ENCODE results near the gene FAM163A.
"Not testable (repeated sequence)": the region's sequence is repeated elsewhere in the genome, so short reads cannot be mapped to it uniquely, and the experiment has no call there.

FAM163A gene

DNA sequence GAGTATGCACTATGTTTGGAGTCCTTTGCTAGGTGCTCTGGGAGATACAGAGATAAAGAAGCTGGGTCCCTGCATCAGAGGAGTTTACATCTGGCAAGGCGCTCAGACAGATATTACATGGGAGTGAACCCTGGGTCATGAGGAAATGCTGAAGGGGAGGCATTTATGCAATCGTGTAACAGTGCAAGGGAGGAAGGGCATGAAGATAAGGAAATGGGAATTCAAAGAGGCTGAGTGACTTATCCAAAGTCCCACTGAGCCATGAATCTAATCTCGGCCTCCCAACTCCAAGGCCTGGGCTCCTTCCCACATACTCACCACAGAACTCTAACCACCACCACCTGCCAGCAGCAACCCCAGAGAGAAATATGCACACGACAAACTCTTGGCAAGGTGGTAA lies 51.6 kb downstream of the FAM163A start:
- no peak for DNase-seq

DNA sequence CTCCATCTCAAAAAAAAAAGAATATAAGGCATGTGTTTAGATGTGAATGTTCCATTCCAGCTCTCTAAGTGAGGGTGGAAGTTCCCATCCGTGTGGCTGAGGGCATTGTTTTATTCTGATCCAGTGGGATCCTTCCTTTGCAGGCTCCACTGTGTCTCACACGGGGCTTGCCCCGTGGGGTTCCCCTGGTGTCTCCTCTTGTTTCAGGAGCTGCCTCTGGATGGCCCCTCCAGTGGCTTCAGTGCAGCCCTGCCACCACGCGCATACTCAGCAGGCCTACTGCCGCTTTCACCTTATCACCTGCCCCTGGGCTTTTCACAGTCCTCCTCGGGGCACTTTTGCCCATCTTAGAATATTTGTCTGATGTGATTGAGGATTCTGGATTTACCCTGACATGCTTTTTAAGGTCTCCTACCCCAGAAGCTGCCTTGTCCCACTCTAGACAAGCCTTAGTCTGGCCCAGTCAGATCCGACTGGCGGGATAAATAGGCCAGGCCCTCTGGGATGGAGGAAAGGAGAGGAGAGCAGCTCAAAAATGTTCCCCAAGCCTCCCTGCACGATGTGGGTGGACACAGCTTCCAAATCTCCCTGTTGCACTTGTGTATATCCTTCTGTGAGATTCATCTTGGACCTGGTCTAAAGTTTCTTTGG lies 55.2 kb downstream of the FAM163A start:
- DNase-seq, result no peak

DNA sequence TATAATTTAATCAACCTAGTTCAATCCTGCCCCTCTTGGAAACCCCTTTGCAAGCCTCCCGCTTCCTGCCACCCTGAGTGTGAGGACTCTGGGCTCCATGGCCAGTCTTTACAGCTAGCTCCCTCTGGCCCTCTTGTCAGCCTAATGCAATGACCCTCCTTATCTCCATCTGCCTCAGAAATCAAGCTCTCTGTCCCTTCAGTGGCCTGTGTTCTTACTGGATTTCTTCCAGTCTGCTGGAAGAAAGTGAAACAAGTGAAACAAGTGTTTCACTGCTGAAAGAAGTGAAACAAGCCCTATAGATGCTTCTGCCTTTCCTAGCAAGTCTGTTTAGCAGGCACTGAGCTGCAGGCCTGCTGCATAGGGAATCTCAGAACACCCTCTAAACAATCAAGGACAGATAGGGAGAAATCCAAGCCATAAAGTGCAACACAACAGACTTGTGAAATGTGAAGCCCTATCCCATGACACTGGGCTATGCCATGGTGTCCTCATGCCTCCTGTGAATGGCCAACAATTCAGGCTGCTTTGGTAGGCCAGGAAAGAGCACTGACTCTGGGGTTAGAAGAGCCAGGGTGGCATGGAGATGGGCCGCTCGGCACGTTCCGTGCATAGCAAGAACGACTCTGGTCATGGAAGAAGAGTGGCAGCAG lies 55.9 kb downstream of the FAM163A start:
- no peak for DNase-seq

DNA sequence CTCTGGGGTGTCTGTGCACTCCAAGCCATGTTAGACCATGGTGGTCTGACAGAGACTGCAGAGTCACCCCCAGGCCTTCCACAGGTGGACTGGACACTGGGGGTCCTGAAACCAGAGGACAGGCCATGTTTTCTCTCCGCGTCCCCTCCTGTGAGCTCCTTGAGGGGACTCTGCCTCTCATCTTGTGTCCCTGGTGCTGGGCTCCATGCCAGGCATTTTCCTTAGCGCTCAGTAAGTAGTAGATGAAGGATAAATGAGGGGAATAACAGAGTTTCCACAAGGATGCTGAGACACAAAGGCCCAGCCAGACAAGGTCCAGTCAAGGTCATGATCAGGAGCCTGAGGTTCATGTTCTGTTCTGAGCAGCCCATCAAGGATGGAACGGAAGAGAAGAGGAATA lies 57.4 kb downstream of the FAM163A start:
- no peak for DNase-seq

DNA sequence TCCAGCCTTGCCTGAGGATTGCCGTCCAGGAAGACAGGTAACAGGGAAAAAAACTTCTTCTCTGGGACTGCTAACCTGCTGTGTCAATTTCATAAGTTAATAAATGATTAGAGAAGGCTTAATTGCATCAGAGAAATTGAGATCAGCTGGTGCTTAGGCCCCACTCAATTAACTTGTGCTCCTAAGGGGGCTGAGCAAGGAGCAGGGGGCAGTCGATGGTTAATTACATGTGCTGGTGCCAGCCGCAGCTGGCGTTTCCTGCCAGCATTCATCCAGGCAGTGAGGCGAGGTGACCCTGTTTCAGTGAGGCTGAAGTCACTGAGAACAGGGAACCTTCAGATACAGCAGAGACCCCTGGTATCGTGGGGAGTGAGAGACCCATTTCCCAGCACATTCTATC lies 60.0 kb downstream of the FAM163A start:
- no peak for DNase-seq

DNA sequence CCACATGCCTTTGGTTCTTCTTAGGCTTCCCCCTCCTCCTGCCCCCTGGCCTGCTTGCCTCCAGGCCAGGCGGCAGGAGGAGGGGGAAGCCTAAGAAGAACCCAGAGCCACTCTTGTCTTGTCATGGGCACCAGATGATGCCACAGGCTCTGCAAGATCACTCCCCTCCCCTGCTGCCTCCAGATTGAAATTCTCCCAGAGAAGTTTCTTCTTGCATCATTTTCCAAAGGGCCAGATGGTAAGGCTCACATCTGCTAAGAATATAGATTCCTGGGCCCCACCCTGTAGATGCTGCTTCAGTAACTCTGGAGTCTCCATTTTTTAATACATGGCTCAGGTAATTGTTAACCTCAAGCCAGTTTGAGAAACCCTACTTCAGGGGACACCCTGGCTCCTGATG lies 60.8 kb downstream of the FAM163A start:
- DNase-seq, result no peak

DNA sequence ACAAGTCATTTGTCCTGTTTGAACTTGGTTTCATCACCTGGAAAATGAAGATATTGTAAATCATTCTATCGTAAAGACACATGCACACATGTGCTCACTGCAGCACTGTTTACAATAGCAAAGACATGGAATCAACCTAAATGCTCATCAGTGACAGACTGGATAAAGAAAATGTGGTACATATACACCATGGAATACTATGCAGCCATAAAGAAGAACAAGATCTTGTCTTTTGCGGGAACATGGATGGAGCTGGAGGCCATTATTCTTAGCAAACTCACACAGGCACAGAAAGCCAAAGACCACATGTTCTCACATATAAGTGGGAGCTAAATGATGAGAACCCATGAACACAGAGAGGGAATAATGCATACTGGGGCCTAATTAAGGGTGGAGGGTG lies 61.3 kb downstream of the FAM163A start:
- not testable (repeated sequence) for DNase-seq

DNA sequence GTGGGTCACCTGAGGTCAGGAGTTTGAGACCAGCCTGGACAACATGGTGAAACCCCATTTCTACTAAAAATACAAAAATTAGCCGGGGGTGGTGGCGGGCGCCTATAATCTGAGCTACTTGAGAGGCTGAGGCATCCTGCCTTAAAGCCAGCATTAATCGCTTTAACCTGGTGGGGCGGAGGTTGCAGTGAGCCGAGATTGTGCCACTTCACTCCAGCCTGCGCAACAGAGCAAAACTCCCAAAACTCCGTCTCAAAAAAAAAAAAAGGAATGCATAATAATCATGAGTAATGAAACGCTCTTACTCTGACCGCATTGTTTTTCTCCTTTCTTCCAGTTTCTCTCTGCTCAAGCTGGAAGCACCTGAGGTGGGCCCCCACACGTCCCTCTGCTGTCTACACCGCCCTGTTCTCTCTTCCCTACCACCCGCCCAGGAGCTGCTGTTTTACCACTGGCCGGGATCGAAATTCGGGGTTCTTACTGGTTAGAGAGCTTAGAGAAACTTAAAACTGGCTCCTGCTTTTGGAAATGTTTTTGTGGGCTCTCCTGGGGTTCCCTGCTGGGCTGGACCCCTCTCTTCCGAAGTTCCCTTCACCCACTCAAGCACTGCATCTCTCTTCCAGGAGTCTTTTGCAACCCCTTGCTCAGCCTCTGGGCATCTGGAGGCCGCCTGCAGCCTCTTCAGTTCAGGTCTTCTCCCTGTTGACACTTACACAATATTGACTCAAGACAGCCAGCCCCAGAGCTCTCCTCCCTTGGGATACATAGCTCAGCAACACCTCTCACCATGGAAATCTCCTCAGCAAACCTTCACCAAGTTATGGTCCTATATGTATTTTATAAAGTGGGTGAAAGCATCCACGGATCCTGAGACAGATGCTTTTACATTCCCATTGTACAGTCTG lies 62.5 kb downstream of the FAM163A start:
- no peak for DNase-seq

DNA sequence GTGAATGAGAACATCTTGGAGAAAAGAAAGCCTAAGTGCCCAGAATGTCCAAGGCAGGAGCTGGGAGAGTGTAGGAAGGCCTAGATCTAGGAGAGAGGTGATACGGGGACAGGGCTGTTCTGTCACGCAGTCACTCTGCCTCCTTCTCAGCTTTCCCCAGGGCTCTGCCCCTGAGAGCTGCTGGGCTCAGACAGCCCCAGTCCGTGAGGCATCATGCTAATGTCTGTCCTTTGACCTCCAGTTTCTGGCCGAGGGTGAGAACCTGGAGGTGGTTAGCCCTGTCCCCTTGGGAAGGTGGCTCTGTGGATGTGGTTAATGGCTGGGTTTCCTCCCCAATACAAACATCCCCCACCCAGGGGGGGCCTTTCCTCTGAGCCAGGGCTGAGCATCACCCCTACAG lies 63.2 kb downstream of the FAM163A start:
- DNase-seq, result no peak

DNA sequence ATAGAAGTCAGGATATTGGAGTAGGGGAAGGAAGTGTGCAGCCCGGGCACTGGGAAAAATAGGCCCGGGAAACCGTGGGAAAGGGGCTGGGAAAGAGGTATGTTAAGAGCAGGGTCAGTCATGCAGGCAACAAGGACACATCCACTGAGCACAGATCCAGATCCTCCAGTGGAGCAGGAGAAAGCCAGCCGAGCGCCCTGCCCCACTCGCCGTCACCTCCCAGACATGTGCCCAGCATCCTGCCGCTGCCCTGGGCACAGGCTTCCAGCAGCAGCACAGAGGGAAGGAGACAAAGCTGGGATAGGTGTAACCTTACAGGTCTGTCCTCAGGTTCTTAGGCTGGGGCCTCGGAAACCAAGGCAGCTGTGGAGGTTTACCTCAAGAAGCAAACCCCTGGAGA lies 64.2 kb downstream of the FAM163A start:
- DNase-seq, result no peak

DNA sequence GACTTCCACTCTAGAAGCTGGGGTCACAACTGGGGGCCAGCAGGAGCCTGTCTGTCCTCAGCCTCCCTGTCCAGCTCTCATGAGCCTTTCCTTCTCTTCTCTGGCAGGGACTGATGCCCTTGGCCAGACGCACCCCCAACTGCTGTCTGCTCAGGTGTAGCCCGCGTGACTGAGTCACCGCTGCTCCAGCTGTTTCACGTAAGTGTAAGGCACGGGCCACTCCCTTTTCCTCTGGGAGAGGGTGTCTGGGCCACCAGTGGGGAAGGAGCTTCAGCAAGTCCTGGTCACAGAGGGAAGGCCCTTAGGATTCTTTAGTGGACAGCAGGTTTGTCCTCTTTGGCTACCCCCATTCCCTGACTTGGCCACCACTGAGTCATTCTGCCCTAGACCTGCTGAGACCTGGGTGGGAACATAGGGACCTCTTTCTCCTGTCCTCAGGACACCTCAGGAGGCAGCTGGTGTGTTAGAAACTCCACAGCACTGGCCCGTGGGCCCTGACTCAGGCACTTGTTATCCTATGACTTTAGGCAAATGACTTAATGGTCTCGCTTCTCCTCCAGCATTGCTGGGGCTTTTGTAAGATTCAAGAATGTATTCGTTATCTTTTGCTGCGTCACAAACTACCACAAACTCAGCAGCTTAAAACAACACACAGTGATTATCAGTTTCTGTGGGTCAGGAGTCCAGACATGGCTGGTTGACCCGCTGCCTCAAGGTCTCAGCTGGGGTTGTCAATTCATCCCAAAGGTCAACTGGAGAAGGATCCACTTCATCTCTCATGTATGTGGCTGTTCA lies 64.8 kb downstream of the FAM163A start:
- DNase-seq, result no peak

DNA sequence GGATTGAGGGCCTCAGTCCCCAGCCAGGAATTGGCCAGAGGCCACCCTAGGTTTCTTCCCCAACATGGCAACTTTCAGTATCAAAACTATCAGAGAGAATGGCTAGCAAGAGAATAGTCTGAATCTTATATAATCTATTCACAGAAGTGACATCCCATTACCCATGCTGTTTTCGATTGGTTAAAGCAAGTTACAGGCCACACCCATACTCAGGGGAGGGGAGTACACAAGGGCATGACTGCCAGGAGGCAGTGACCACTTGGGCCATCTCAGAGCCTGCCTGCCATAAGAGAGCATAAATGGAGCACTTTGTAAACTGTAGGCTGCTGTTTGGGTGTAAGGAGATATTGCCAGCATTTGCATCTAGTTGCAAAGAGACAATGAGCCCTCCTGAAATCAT lies 65.4 kb downstream of the FAM163A start:
- DNase-seq, result no peak

DNA sequence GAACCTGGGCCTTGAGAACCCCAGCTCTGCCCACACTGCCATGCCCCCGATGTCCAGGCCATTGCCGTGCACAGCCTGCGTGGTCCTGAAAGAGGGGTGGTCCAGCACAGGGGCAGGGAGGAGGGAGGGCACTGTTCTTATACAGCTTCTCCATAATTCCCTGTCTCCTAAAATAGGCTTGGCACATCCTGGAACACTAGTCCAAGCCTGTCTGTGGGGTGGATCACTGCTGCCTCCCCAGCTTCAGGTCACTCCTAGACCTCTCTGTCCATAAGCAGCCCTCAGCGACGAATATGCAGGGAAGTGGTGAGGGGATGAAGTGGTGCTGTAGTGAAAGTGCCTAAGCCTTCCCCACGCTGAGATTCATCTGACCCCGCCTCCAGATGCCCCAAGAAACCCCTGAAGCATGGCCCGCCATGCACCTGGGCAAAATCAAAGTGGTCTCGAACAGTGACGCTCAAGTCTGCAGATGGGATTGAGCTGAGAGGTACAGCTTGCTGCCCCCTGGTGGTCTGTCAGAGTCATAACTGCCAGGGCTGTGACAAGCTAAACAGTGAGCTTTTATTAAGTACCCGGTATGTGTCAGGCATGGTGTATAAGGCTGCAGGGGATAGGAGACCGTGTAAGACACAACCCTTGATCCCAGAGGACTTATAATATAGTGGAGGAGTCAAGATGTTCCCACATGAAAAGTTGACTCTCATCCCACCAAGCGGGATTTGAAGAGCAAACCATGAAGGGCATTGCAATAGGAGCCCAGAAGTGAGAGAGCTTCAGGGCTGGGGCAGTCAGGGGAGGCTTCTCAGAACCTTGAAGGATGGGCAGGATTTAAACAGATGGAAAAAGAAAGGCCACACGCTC lies 66.6 kb downstream of the FAM163A start:
- peak; percentile 58 for DNase-seq

DNA sequence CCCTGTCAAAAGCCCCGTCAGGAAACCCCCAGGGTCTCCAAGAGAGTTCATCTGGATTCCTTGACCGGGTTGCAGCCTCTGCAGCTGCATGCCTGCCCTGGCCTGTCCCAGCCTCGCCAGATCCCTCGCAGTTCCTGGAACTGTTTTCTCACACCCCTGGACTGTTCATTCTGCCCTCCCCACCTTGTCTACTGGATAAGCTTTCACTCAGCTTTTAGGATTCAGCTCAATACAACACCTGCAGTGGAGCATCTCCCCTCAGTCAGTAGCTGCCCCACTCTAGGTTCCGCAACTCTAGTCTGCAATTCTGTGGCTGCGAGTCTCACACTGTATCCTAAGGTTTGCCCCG lies 67.2 kb downstream of the FAM163A start:
- DNase-seq, result no peak

DNA sequence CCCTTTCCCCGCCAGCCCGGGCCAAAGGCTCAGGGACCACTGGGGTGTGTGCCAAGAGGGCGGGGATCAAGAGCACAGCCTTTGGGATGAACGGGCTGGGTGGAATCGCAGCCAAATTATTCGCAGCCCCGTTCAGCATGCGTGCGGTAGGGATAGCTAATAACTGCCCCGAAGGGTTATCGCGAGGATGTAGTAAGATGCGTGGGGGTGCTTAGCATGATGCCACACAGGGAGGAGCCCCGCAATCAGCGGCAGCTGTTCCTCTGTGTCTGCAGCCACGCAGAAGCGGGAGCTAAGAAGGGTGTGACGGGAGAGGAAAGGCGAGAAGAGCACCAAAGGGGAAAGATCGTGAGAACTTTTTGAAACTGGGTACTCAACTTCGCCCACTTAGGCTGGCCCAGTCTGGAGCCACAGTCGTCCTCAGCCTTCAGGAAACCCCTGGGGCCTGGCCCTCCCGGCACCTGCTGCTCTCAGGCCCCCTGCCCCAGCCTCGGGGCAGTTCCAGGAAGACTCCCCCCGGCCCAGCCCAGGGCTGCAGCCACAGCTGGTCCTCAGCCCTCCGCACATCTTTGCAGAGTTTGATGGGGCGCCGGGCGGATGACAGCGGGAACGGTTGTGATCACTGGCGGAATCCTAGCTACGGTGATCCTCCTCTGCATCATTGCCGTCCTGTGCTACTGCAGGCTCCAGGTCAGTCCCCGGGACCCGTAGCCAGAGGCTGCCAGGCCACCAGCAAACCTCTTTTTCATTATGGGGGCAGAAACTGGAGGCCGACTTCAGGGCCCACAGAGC lies 69.6 kb downstream of the FAM163A start:
- DNase-seq, result no peak

DNA sequence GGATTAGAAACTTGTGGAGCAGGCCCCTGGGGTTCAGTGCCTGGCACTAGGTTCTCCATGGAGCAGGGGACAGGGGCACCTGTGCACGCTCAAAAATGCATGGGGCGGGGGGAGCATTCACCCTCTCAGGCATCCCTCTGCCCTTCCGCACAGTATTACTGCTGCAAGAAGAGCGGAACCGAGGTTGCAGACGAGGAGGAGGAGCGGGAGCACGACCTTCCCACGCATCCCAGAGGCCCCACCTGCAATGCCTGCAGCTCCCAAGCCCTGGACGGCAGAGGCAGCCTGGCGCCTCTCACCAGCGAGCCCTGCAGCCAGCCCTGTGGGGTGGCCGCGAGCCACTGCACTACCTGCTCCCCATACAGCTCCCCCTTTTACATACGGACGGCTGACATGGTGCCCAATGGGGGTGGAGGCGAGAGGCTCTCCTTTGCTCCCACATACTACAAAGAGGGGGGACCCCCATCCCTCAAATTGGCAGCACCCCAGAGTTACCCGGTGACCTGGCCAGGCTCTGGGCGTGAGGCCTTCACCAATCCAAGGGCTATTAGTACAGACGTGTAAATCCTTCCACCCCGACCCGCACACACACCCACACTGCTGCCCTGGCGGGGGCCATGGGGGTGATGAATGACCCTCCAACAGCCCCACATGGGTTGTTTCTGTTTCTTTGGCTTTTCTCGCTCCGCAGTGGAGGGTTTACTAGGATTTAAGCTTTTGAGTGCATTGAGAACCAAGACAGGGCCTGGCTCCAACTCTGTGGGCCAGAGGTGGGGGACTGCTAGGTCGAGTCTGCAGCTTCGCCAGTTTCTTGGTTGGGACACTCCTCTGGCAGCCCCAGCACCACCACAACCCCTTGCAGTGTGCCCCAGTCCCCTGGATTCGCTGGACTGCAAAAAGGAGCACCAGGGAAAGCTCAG lies 70.8 kb downstream of the FAM163A start:
- DNase-seq, result no peak

DNA sequence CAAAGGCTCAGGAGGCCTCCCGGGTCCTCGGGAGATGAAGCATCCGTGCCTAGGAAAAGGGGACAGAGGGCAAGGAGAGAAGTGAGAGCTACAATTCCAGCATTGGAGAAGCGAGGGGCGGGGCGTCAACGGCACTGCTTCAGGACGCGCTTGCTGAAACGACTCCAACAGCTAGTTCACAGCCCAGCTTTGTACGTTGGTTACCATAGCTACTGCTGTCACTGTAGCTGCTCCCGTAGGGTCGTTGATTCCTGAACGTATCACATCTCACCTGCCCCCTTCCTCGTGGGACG lies 71.4 kb downstream of the FAM163A start:
- DNase-seq, result no peak

DNA sequence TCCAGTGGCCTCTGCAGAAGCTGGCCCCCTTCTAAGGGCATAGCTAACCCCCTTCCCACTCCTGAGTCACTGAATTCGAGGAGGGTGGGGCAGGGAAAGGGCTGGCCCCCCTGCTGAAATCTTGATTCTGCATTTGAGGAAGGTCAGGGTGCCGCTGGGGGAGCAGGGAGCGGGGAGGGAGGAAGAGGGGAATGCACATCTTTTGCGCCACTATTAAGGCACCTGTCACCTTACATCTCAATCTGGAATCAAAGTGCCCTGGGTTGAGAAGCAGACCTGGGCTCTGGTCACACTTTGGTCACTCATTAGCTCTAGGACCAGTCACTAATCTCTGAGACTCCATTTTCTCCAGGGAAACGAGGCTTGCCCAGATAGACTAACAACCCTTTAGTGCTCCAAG lies 72.5 kb downstream of the FAM163A start:
- DNase-seq, result no peak

DNA sequence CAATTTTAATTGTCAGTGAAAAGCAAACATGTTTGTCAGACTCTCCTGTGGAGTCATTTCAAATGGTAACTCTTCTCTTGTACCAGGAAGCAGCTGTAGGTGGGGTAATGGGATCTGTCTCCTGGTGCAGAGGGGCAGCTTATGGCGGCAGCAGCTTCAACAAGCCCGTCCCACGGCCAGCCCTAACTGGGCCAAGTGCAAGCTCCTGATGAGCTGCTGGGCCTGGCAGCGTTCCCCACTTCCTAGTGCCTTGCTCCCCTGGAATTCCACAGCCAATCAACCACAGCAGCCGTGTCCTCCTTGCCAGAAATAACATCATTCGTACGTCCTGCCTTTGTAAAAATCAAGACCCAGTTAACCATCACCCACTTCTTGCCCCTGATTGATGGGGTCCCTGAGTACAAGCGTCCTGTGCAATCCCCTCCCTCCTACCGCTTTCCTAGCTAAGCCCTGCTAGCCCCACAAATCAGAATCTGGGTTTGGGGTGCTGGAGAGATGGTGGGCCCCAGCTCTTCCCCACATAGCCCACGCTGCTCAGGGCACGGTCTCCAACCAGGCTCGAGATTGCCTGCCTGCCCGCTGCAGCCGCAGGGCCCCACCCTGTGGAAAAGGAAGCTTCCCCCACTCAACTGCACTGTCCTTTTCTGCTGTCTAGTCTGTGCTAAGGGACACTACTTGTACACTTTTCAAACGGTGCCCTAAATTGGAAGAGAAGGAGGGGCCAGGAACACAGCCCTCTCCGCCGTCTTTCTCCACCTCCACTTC lies 73.3 kb downstream of the FAM163A start:
- no peak for DNase-seq

DNA sequence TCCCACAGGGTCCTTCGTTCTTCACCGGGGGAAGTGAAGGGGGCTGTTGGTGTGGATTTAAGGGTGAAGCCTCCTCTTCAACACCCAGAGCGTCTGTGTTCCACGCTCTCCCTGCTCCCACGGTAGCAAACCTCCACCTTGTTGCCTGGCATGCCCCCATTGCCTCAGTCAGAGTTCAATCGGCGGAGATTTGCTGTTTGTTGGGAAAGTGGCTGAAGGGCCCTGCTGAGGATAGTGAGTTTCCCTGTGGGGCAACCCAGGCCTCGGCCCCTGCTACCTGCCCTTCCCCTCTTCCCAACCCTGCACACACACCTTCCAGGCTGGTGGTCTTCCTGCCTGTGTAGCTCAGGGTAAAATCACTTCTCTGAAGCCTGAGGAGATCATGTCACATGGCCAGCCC lies 74.0 kb downstream of the FAM163A start:
- DNase-seq, result no peak
